ENCODE results near the gene CDC5L.

GRCh38 chr6:44339301-44339700 is 48.2 kb upstream of the CDC5L start:
- no peak for TF ChIP-seq EZH2 (IDR thresholded peaks at IDR 0.05)
- no peak for TF ChIP-seq CTCF (IDR thresholded peaks at IDR 0.05 in 2 of 3, conservative IDR thresholded peaks at IDR 0.05 in 1 of 3; ENCODE audit: borderline replicate concordance in 1 of 3, insufficient read depth in 1 of 3, low read depth in 2 of 3, low read length in 2 of 3)
